ENCODE measurements around the gene CHDH. TPM values are rescaled to one million over a fixed set of nuclear protein-coding genes. Genes with fewer than 3 reads are reported as not detected.

Gene CHDH
- total RNA-seq, 3 donors from 2014 or later (not counting 1 experiment from before 2014, with no cell fraction given): 0.02 to 1.6 (median 0.09) TPM

- H3K4me1 ChIP-seq (ENCODE audit: control insufficient read depth, insufficient read depth, low read length): no peaks in the 10 kb centered on the region
- Mint-ChIP-seq H3K36me3 (no peaks in the 10 kb centered on the region), H3K4me3 (no peak overlapping the region), H3K9me3 (no peaks in the 10 kb centered on the region), H3K4me1 (no peaks in the 10 kb centered on the region), H3K27ac (no peak overlapping the region), H3K27me3 (ENCODE audit: low read depth in 2 of 2) (peaks cover 5 to 12% of the 10 kb centered on the region in 2 donors)
- H3K4me3 ChIP-seq (ENCODE audit: low read length): no peak overlapping the region
- 90% methylated on average over 16 of the region's 16 CpGs for WGBS (ENCODE audit: insufficient coverage)
- no peaks in the 10 kb centered on the region for H3K9me3 ChIP-seq (ENCODE audit: control insufficient read depth, insufficient read depth, low read length)
- H3K27ac ChIP-seq (ENCODE audit: low read length): no peak overlapping the region
- no peaks in the 10 kb centered on the region for H3K27me3 ChIP-seq (ENCODE audit: control insufficient read depth, insufficient read depth, low read length)
- intact Hi-C loops (cut with micrococcal nuclease): no loop called here
- no peaks in the 10 kb centered on the region for H3K36me3 ChIP-seq (ENCODE audit: control insufficient read depth, insufficient read depth, low read length)
- TF ChIP-seq, protein P1, sequence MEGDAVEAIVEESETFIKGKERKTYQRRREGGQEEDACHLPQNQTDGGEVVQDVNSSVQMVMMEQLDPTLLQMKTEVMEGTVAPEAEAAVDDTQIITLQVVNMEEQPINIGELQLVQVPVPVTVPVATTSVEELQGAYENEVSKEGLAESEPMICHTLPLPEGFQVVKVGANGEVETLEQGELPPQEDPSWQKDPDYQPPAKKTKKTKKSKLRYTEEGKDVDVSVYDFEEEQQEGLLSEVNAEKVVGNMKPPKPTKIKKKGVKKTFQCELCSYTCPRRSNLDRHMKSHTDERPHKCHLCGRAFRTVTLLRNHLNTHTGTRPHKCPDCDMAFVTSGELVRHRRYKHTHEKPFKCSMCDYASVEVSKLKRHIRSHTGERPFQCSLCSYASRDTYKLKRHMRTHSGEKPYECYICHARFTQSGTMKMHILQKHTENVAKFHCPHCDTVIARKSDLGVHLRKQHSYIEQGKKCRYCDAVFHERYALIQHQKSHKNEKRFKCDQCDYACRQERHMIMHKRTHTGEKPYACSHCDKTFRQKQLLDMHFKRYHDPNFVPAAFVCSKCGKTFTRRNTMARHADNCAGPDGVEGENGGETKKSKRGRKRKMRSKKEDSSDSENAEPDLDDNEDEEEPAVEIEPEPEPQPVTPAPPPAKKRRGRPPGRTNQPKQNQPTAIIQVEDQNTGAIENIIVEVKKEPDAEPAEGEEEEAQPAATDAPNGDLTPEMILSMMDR (IDR thresholded peaks at IDR 0.05): no peak
- no peak for ATAC-seq
- DNase-seq: no peak
These were observed 45.9 kb downstream of the CHDH start for GRCh38 chr3:53800041-53800906.

- TF ChIP-seq, protein P1 (IDR thresholded peaks at IDR 0.05): no peak
- H3K27me3 ChIP-seq (ENCODE audit: control insufficient read depth, insufficient read depth, low read length): no peaks in the 10 kb centered on the region
- no peak overlapping the region for H3K27ac Mint-ChIP-seq
- no peaks in the 10 kb centered on the region for H3K36me3 ChIP-seq (ENCODE audit: control insufficient read depth, insufficient read depth, low read length)
- intact Hi-C loops (cut with micrococcal nuclease): no loop called here
- H3K27me3 Mint-ChIP-seq (ENCODE audit: low read depth in 2 of 2): peaks cover 8 to 14% of the 10 kb centered on the region in 2 donors
- no peak overlapping the region for H3K4me3 ChIP-seq (ENCODE audit: low read length)
- 87% methylated on average over 12 of the region's 12 CpGs for WGBS (ENCODE audit: insufficient coverage)
- H3K4me1 ChIP-seq (ENCODE audit: control insufficient read depth, insufficient read depth, low read length): no peaks in the 10 kb centered on the region
- H3K36me3 Mint-ChIP-seq: no peaks in the 10 kb centered on the region
- H3K4me1 Mint-ChIP-seq: no peaks in the 10 kb centered on the region
- DNase-seq (no peak), ATAC-seq (no peak)
- no peaks in the 10 kb centered on the region for H3K9me3 ChIP-seq (ENCODE audit: control insufficient read depth, insufficient read depth, low read length)
- H3K27ac ChIP-seq (ENCODE audit: low read length): no peak overlapping the region
- no peak overlapping the region for H3K4me3 Mint-ChIP-seq
- no peaks in the 10 kb centered on the region for H3K9me3 Mint-ChIP-seq
These were observed 46.8 kb downstream of the CHDH start for GRCh38 chr3:53799338-53799865.

DNA sequence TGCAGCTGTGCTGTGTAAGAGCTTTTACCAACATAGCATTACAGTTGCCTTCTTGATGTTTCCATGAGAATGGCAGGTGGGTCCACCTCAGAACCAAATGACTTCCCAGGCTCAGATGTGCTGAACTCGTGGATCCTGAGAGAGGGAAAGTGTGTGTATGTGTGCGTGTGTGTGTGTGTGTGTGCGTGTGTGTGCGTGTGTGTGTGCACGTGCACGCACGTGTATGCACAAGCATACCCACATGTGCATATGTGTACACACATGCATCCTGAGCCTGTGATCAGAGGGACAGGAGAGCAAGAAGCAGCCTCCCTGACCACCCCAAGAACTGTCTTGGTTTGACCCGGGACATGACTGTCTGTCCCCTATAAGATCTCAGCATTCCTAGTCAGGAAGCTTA lies 48.1 kb downstream of the CHDH start:
- no peak overlapping the region for H3K27ac ChIP-seq (ENCODE audit: low read length)
- Mint-ChIP-seq H3K9me3 (no peaks in the 10 kb centered on the region), H3K36me3 (no peaks in the 10 kb centered on the region), H3K27ac (no peak overlapping the region), H3K4me1 (no peaks in the 10 kb centered on the region), H3K27me3 (ENCODE audit: low read depth in 2 of 2) (peaks cover 8 to 14% of the 10 kb centered on the region in 2 donors), H3K4me3 (no peak overlapping the region)
- intact Hi-C loops (cut with micrococcal nuclease): no loop called here
- no peaks in the 10 kb centered on the region for H3K36me3 ChIP-seq (ENCODE audit: control insufficient read depth, insufficient read depth, low read length)
- H3K4me3 ChIP-seq (ENCODE audit: low read length): no peak overlapping the region
- 73% methylated on average over 8 of the region's 8 CpGs for WGBS (ENCODE audit: insufficient coverage)
- H3K9me3 ChIP-seq (ENCODE audit: control insufficient read depth, insufficient read depth, low read length): no peaks in the 10 kb centered on the region
- DNase-seq: no peak
- TF ChIP-seq, protein P1 (IDR thresholded peaks at IDR 0.05): no peak
- no peaks in the 10 kb centered on the region for H3K4me1 ChIP-seq (ENCODE audit: control insufficient read depth, insufficient read depth, low read length)
- H3K27me3 ChIP-seq (ENCODE audit: control insufficient read depth, insufficient read depth, low read length): no peaks in the 10 kb centered on the region
- no peak for ATAC-seq
